CD4-positive, CD25-positive, alpha-beta regulatory T cell (primary cell): Measurements from ENCODE around the gene TLL1. TPM values are rescaled to one million over a fixed set of nuclear protein-coding genes. Genes with fewer than 3 reads are reported as not detected.

ENCODE experiments used
- ATAC-seq, 2 donors: fragments of 150-1000 bp; cut with Tn5 transposase; one replicate each; pipeline ENCODE4 v1.10.0; 2021; ENCODE audit warnings: low read depth in 2 of 2, moderate number of reproducible peaks in 2 of 2, moderate library complexity in 1 of 2
- DNase-seq, 3 donors: peaks; one replicate each; pipeline versions ENCODE4 v3.0.0 to v3.0.0-alpha.2; 2012 to 2022; ENCODE audit warnings: mixed read lengths in 1 of 3
- H3K27ac ChIP-seq: one replicate; pipeline ENCODE4 v1.7.0; 2013; ENCODE audit warnings: mild to moderate bottlenecking, low read length; ENCODE audit not compliant: insufficient read depth, poor library complexity, severe bottlenecking
- H3K27me3 ChIP-seq: one replicate; pipeline ENCODE4 v1.7.0; 2013; ENCODE audit warnings: low read length; ENCODE audit not compliant: control insufficient read depth, insufficient read depth
- H3K36me3 ChIP-seq: one replicate; pipeline ENCODE4 v1.7.0; 2013; ENCODE audit warnings: mild to moderate bottlenecking, low read length, moderate library complexity; ENCODE audit not compliant: control insufficient read depth, insufficient read depth
- H3K4me1 ChIP-seq: 2 replicates; pipeline ENCODE4 v1.7.0; 2013; ENCODE audit warnings: mild to moderate bottlenecking, low read length; ENCODE audit not compliant: insufficient read depth, control insufficient read depth, poor library complexity, severe bottlenecking
- H3K4me3 ChIP-seq: one replicate; pipeline ENCODE4 v1.7.0; 2013; ENCODE audit warnings: low read depth, mild to moderate bottlenecking, low read length, moderate library complexity
- H3K9me3 ChIP-seq, 2 experiments: 1 replicate in 1 of 2; 2 replicates in 1 of 2; pipeline ENCODE4 v1.7.0; 2013; ENCODE audit warnings: low read length in 2 of 2, mild to moderate bottlenecking in 1 of 2, moderate library complexity in 1 of 2; ENCODE audit not compliant: control insufficient read depth in 2 of 2
- H3K27ac Mint-ChIP-seq, 3 donors: one replicate each; pipeline ENCODE4 v1.8.0; 2020 to 2022; ENCODE audit warnings: mild to moderate bottlenecking in 3 of 3, mixed read lengths in 3 of 3, moderate library complexity in 2 of 3
- H3K27me3 Mint-ChIP-seq: one replicate; pipeline ENCODE4 v1.8.0; 2022; ENCODE audit warnings: mild to moderate bottlenecking, mixed read lengths
- H3K36me3 Mint-ChIP-seq: one replicate; pipeline ENCODE4 v1.8.0; 2020; ENCODE audit warnings: mixed read lengths
- H3K4me1 Mint-ChIP-seq, 4 donors: one replicate each; pipeline ENCODE4 v1.8.0; 2020 to 2022; ENCODE audit warnings: mixed read lengths in 4 of 4, mild to moderate bottlenecking in 1 of 4
- H3K4me3 Mint-ChIP-seq, 4 donors: one replicate each; pipeline ENCODE4 v1.8.0; 2020 to 2022; ENCODE audit warnings: mild to moderate bottlenecking in 4 of 4, mixed read lengths in 4 of 4, moderate library complexity in 3 of 4
- H3K9me3 Mint-ChIP-seq, 7 donors: one replicate each; pipeline ENCODE4 v1.8.0; 2020 to 2022; ENCODE audit warnings: mixed read lengths in 7 of 7, mild to moderate bottlenecking in 3 of 7, moderate library complexity in 2 of 7
- polyA plus RNA-seq, 4 donors: library from polyadenylated mRNA; unstranded; fragments of 300-500 nt; fragmentation: Illumina TruSeq; gene quantifications; one replicate each; pipeline ENCODE4 v1.2.3, GENCODE V29; 2021
- total RNA-seq: library from RNA; stranded (reverse); gene quantifications from one replicate; pipeline ENCODE4 v1.2.3, GENCODE V29; 2022

Gene TLL1
- total and polyA plus RNA-seq, 5 donors from 2014 or later, result not detected

GRCh38 chr4:165972747-165973146, 99.7 kb downstream of the TLL1 start:
- H3K27ac Mint-ChIP-seq, result no peak overlapping the region
- no peaks in the 10 kb centered on the region for H3K9me3 ChIP-seq
- H3K27ac ChIP-seq, result no peak overlapping the region
- H3K27me3 Mint-ChIP-seq, result no peaks in the 10 kb centered on the region
- no peaks in the 10 kb centered on the region for H3K36me3 Mint-ChIP-seq
- no peaks in the 10 kb centered on the region for H3K4me1 Mint-ChIP-seq
- no peaks in the 10 kb centered on the region for H3K4me1 ChIP-seq
- no peaks in the 10 kb centered on the region for H3K27me3 ChIP-seq
- DNase-seq (no peak), ATAC-seq (no peak)
- no peak overlapping the region for H3K4me3 ChIP-seq
- peaks cover 0 to 10% (median 2%) of the 10 kb centered on the region in 7 donors for H3K9me3 Mint-ChIP-seq
- H3K4me3 Mint-ChIP-seq, result no peak overlapping the region
- H3K36me3 ChIP-seq, result no peaks in the 10 kb centered on the region

DNA sequence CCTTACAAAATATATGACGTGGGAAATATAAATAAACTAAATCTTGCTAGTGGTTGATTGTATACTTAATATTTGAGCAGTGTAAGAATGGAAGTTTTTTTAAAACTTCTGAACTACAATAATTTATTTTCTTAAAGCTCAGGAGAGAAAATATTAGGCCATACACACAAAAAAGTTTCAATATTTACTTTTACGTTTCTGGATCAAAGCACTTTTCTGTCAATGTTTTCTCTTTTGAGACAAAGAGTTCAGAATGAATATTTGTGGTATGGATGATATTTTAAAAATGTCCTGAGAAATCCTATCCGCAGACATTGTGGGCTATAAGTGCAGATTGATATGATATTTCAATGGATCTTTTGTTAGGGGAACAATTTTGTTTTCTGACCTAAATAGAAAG, 109.9 kb downstream of the TLL1 start:
- H3K27me3 Mint-ChIP-seq, result no peaks in the 10 kb centered on the region
- peaks cover 0 to 11% (median 0%) of the 10 kb centered on the region in 7 donors for H3K9me3 Mint-ChIP-seq
- Histone ChIP-seq H3K36me3 (no peaks in the 10 kb centered on the region), H3K27ac (no peak overlapping the region), H3K4me1 (no peaks in the 10 kb centered on the region), H3K9me3 (no peaks in the 10 kb centered on the region), H3K4me3 (no peak overlapping the region), H3K27me3 (no peaks in the 10 kb centered on the region)
- no peak for ATAC-seq
- H3K36me3 Mint-ChIP-seq, result no peaks in the 10 kb centered on the region
- no peak for DNase-seq
- no peaks in the 10 kb centered on the region for H3K4me1 Mint-ChIP-seq
- no peak overlapping the region for H3K4me3 Mint-ChIP-seq
- no peak overlapping the region for H3K27ac Mint-ChIP-seq

DNA sequence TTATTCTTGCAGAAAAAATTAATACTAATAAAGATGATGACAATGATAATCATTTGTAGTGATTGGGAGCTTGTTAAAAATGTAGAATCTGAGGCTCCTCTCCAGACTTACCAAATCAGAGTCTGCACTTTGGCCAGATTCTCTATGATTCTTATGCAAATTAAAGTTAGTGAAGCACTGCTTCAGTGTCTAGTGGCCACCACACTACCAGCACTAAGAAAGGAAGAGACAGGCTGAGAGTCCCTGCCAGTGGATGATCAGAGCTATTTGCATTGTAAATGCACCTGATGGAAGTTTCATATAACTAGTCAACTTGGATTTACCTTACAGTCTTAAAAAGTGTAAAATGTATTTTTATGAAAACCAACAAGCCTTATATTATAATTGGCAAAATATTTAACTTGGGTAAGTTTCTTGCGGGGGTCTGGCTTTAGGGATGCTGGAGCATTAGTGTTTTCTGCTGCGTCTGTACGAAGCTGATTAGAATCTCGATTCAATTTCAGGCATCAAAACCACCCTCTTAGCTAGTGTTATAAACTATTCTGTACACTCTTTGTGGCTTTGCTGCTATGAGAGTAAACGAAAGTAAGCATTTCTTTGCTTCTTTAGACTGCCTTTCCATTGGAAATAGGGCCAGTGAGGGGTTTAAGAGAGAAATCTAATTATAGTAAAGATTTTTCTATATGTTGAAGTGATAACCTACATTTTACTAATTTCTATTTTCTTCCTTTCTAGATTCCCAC, 114.1 kb downstream of the TLL1 start:
- H3K36me3 Mint-ChIP-seq, result no peaks in the 10 kb centered on the region
- H3K27ac Mint-ChIP-seq, result no peak overlapping the region

GRCh38 chr4:165991325-165992180, 118.5 kb downstream of the TLL1 start:
- H3K27me3 Mint-ChIP-seq, result no peaks in the 10 kb centered on the region

More for the DNA sequence above, 114.1 kb downstream of the TLL1 start:
- H3K27me3 ChIP-seq, result no peaks in the 10 kb centered on the region
- Mint-ChIP-seq H3K4me1 (no peaks in the 10 kb centered on the region), H3K4me3 (no peak overlapping the region), H3K27me3 (no peaks in the 10 kb centered on the region), H3K9me3 (peaks cover 0 to 13% (median 0%) of the 10 kb centered on the region in 7 donors)
- H3K4me1 ChIP-seq, result no peaks in the 10 kb centered on the region
- no peaks in the 10 kb centered on the region for H3K9me3 ChIP-seq
- no peak overlapping the region for H3K27ac ChIP-seq
- no peaks in the 10 kb centered on the region for H3K36me3 ChIP-seq
- ATAC-seq, result no peak
- H3K4me3 ChIP-seq, result no peak overlapping the region
- no peak for DNase-seq

GRCh38 chr4:165992283-165992682, 119.2 kb downstream of the TLL1 start:
- ATAC-seq (no peak), DNase-seq (no peak)
- no peak overlapping the region for H3K27ac ChIP-seq
- Mint-ChIP-seq H3K4me1 (no peaks in the 10 kb centered on the region), H3K27me3 (no peaks in the 10 kb centered on the region), H3K27ac (no peak overlapping the region), H3K9me3 (peaks cover 0 to 7% (median 0%) of the 10 kb centered on the region in 7 donors), H3K4me3 (no peak overlapping the region), H3K36me3 (no peaks in the 10 kb centered on the region)
- H3K27me3 ChIP-seq, result no peaks in the 10 kb centered on the region
- no peaks in the 10 kb centered on the region for H3K36me3 ChIP-seq
- H3K4me1 ChIP-seq, result no peaks in the 10 kb centered on the region
- no peaks in the 10 kb centered on the region for H3K9me3 ChIP-seq
- H3K4me3 ChIP-seq, result no peak overlapping the region

More at GRCh38 chr4:165991325-165992180, 118.5 kb downstream of the TLL1 start:
- Histone ChIP-seq H3K4me1 (no peaks in the 10 kb centered on the region), H3K27ac (no peak overlapping the region), H3K9me3 (no peaks in the 10 kb centered on the region), H3K36me3 (no peaks in the 10 kb centered on the region), H3K4me3 (no peak overlapping the region), H3K27me3 (no peaks in the 10 kb centered on the region)
- Mint-ChIP-seq H3K4me1 (no peaks in the 10 kb centered on the region), H3K9me3 (peaks cover 0 to 7% (median 0%) of the 10 kb centered on the region in 7 donors), H3K4me3 (no peak overlapping the region), H3K36me3 (no peaks in the 10 kb centered on the region), H3K27ac (no peak overlapping the region)
- no peak for DNase-seq
- no peak for ATAC-seq

GRCh38 chr4:165994701-165995100, 121.7 kb downstream of the TLL1 start:
- peaks cover 0 to 10% (median 0%) of the 10 kb centered on the region in 7 donors for H3K9me3 Mint-ChIP-seq
- no peaks in the 10 kb centered on the region for H3K36me3 ChIP-seq
- no peaks in the 10 kb centered on the region for H3K9me3 ChIP-seq
- H3K36me3 Mint-ChIP-seq, result no peaks in the 10 kb centered on the region
- DNase-seq (no peak), ATAC-seq (no peak)
- H3K27me3 Mint-ChIP-seq, result no peaks in the 10 kb centered on the region
- H3K27ac ChIP-seq, result no peak overlapping the region
- H3K27me3 ChIP-seq, result no peaks in the 10 kb centered on the region
- no peak overlapping the region for H3K4me3 ChIP-seq
- H3K27ac Mint-ChIP-seq, result no peak overlapping the region
- no peaks in the 10 kb centered on the region for H3K4me1 Mint-ChIP-seq
- no peak overlapping the region for H3K4me3 Mint-ChIP-seq
- no peaks in the 10 kb centered on the region for H3K4me1 ChIP-seq

- Histone ChIP-seq H3K27ac (no peak overlapping the region), H3K4me3 (no peak overlapping the region), H3K4me1 (no peaks in the 10 kb centered on the region), H3K36me3 (no peaks in the 10 kb centered on the region), H3K9me3 (no peaks in the 10 kb centered on the region), H3K27me3 (no peaks in the 10 kb centered on the region)
- Mint-ChIP-seq H3K27me3 (no peaks in the 10 kb centered on the region), H3K9me3 (peaks cover 0 to 5% (median 0%) of the 10 kb centered on the region in 7 donors), H3K4me1 (no peaks in the 10 kb centered on the region), H3K36me3 (no peaks in the 10 kb centered on the region), H3K4me3 (no peak overlapping the region), H3K27ac (no peak overlapping the region)
- DNase-seq, result no peak
- no peak for ATAC-seq
These were observed 130.8 kb downstream of the TLL1 start for GRCh38 chr4:166003811-166004210.
